HG03064 (cell line): ENCODE measurements around the gene AP1AR.

Experiments
- ATAC-seq: cut with Tn5 transposase; IDR thresholded peaks from one replicate; pipeline ENCODE4 v1.9.1; 2021; ENCODE audit warnings: low read depth; ENCODE audit not compliant: unreplicated experiment

AP1AR gene

GRCh38 chr4:112219826-112220366, 11.7 kb upstream of the AP1AR start:
- no peak for ATAC-seq

GRCh38 chr4:112222219-112222955, 9.2 kb upstream of the AP1AR start:
- ATAC-seq, result no peak

- ATAC-seq, result no peak
Measured at GRCh38 chr4:112225157-112225556, 6.4 kb upstream of the AP1AR start.

- peak; percentile 88 for ATAC-seq
Measured at GRCh38 chr4:112230879-112231778, 458 bp upstream of the AP1AR start.

GRCh38 chr4:112234952-112235609, 3.5 kb downstream of the AP1AR start:
- no peak for ATAC-seq

GRCh38 chr4:112236040-112236439, 4.5 kb downstream of the AP1AR start:
- ATAC-seq, result no peak

- ATAC-seq, result no peak
Measured at GRCh38 chr4:112238833-112239232, 7.2 kb downstream of the AP1AR start.

- no peak for ATAC-seq
Measured at GRCh38 chr4:112245383-112245782, 13.8 kb downstream of the AP1AR start.

- ATAC-seq, result no peak
Measured at GRCh38 chr4:112247021-112247420, 15.4 kb downstream of the AP1AR start.

GRCh38 chr4:112251019-112251643, 19.5 kb downstream of the AP1AR start:
- no peak for ATAC-seq

- ATAC-seq, result no peak
Measured at GRCh38 chr4:112252234-112252633, 20.6 kb downstream of the AP1AR start.

GRCh38 chr4:112253382-112254000, 21.9 kb downstream of the AP1AR start:
- peak; percentile 86 for ATAC-seq

- ATAC-seq, result no peak
Measured at GRCh38 chr4:112257098-112257497, 25.5 kb downstream of the AP1AR start.

GRCh38 chr4:112266823-112267222, 35.2 kb downstream of the AP1AR start:
- no peak for ATAC-seq

GRCh38 chr4:112270051-112270450, 38.5 kb downstream of the AP1AR start:
- no peak for ATAC-seq

GRCh38 chr4:112270640-112271421, 39.2 kb downstream of the AP1AR start:
- no peak for ATAC-seq

GRCh38 chr4:112272292-112272691, 40.7 kb downstream of the AP1AR start:
- no peak for ATAC-seq

GRCh38 chr4:112274959-112275358, 43.4 kb downstream of the AP1AR start:
- no peak for ATAC-seq

GRCh38 chr4:112276113-112276512, 44.5 kb downstream of the AP1AR start:
- no peak for ATAC-seq
